Inflammatory macrophage (primary cell): ENCODE results near the gene MXD1.

Source experiments
- DNase-seq, 2 donors: peaks; one replicate each; pipeline ENCODE4 v3.0.0-alpha.2; 2020 to 2022

MXD1 gene

GRCh38 chr2:69979902-69980807, 65.2 kb downstream of the MXD1 start:
- no peak for DNase-seq

DNA sequence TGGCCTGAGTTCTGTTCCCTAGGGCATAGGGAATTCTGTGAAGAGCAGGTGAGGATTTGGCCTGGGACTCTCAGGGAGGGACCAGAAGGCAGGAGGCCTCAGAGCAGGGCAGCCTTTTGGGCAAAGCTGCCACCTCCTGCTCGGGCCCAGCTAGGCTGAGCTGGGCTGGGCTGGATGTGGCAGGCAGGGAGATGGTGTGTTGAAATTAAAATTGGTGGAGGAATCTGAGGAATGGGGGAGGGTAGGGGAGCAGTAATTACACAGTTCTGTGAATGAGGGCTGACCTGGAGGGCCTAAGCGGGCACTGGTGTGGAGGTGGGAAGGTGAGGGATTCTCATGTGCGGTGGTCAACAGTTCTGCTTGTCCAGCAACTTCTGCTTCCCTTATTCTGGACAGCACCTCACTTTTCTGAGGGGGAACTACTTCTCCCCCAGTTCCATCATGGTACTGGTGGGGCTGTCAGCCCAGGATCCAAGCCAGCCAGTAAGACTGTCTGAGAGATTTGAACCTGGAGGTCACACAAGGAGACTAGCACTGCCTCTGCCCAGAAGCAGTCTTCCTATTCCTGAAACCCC, 68.6 kb downstream of the MXD1 start:
- peak in 1 of 2 donors; percentile 28 for DNase-seq

DNA sequence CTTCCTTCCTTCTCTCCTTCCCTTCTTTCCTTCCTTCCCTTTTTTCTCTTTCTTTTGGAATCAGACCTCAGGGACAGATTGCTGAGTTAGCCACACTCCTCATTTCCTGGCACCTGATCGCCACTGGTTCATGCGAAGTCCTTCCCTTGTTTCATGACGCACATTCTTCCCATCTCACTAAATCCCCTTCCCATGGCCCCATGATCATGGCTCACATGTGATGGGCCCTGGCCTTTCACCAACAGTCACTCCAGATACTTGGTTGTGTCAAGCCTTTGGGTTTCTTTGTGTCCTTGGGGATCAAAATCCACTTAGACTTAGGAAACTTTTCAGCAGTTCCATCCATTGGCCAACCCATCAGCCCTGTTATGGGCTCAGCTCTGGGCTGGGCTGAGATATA, 70.3 kb downstream of the MXD1 start:
- DNase-seq: no peak

- DNase-seq: peak; percentile 88 to 93
Measured at GRCh38 chr2:69985688-69986087, 70.8 kb downstream of the MXD1 start.

DNA sequence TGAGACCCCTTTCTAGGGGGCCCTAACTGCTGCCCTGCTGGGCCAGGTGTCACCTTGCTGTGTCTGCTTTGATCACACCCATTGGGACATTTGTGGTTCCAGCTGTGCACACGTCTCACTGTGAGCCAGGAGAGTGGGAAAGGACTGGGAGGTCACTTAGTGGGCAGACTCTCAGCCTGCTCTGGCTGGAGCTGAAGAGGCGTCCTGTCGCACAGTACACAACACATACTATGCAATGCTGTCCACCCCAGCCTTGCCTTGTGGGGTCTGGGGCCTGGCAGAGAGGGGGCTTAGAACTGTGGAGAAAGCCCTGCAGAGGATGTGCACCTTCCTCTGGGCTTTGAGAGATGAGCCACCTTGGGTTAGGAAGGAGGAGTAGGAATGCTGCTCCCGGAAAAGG, 71.8 kb downstream of the MXD1 start:
- DNase-seq: no peak

DNA sequence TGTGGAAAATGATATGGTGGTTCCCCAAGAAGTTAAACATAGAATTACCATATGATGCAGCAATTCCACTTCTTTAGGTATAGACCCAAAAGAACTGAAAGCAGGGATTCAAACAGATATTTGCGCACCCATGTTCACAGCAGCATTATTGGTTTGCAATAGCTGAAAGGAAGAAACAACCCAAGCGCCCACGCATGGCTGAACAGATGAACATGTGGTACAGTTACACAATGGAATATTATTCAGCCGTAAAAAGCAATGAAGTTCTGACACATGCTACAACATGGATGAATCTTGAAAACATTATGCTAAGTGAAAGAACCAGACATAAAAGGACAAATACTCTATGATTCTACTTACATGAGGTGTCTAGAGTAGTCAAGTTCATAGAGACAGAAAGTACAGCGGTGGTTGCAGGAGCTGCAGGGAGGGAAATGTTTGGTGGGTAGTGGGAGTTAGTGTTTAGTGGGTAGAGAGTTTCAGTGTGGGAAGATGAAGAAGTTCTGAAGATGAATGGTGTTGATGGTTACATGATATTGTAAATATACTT, 73.3 kb downstream of the MXD1 start:
- peak in 1 of 2 donors; percentile 32 for DNase-seq

DNA sequence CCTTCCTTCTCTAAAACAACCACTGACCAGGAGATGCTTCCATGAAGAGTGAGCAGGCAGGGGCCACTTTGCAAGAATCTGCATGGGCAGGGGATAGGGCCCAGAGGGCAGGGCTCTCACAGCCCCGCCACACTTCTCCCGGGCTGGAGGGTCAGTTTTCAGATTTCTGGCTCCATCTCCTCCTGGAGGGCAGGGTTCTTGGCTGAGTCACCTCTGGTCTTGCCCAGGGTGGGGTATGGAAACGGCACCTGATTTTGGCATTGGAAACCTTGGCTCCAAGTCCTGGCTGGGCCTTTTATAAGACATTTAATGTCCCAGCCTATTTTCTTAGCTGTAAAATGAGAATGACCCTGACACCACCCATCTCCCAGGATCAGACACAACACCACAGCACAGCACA, 74.1 kb downstream of the MXD1 start:
- DNase-seq: no peak

DNA sequence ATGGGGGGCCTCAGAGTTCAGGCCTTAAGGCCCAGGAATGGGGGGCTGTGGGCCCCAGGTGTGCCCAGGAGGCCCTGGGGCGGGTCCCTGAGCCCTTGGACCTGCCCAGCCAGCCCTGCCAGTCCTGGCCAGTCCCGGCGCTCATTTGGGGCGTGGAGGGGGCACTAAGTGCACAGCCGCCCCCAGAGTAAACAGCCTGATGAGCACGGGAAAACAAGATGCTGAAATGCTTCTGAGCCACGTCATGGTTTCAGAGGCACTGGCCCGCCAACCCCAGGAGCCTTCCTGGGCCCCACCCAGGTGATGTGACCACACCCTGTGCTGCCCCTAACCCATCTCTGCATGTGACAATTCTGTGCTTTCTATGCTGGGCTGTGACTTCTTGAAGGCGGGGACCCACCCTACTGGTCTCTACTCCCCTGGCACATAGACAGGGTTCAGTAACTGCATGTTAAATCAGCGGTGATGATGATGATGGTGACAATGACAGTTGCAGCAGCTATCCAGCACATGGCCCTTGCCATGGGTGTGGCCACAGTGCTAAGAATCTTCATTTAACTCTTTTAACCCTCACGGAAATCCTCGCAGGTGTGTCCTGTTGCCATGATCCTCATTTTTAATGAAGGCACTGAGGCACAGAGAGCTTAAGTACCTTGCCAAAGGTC, 74.7 kb downstream of the MXD1 start:
- DNase-seq: no peak
